Fibroblast of lung (primary cell): ENCODE data around the gene SPRYD3.

Experiments
- CTCF ChIP-seq, 2 donors: IDR thresholded peaks in 1 of 2; conservative IDR thresholded peaks in 1 of 2; 1 replicate in 1 of 2; 2 replicates in 1 of 2; pipeline ENCODE4 v1.5.1; 2011 to 2012; ENCODE audit warnings: low read length in 2 of 2, control low read depth in 1 of 2, inconsistent platforms in 1 of 2, low read depth in 1 of 2, mild to moderate bottlenecking in 1 of 2
- EZH2 ChIP-seq: IDR thresholded peaks from 2 replicates; pipeline ENCODE4 v1.5.1; 2012; ENCODE audit warnings: low read length, control low read depth, mild to moderate bottlenecking; ENCODE audit errors: missing control alignments

DNA sequence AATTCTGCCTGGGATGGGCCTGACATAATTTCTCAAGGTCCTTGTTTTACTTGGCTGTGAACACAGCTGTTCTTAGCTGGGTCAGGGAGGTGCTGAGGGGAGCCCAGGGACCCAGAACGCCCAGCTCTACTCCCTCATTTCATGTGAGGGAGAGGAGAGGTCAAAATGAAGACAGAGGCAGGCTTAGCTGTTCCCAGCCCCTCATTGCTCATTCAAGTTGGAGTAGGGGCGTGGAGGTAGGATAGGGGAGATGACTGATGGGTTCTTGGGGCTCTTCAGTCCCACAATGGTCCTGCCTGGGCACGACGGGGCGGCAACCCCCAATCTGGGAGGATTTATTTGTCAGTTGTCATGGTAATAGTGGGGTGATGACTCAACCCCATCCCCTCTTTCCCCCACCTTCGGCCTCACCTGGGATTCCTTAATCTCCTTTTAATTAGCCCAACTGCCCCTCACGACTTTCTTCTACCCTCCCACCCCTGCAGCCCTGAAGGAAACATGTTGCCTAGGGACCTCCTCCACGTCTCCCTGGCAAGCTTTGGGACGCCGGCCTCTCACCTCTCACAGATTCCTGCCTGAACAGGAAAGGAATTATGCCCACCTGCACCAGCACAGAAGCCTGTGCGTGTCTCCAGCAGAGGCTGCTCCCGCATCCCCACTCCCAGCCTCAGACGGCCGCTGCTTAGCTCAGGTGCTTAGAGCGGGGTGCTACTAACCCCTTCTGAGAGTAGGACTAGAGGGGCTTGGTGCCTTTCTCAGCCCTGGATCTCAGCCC is 10.2 kb downstream of the SPRYD3 start:
- no peak for TF ChIP-seq CTCF (conservative IDR thresholded peaks at IDR 0.05 in 1 of 2, IDR thresholded peaks at IDR 0.05 in 1 of 2; ENCODE audit: low read depth in 1 of 2, low read length in 2 of 2)
- no peak for TF ChIP-seq EZH2
